Esophagus squamous epithelium (tissue), 4 donors: ENCODE results near the gene CLEC20A.

Experiments used
- POLR2A ChIP-seq, 4 donors: fragments of 450-650 bp; IDR thresholded peaks; one replicate each; pipeline ENCODE4 v1.6.1; 2017; ENCODE audit warnings: antibody characterized with exemption in 4 of 4, mild to moderate bottlenecking in 4 of 4, moderate library complexity in 3 of 4
- TF ChIP-seq, protein P1 (sequence below), 6 experiments: fragments of 450-650 bp in 4 of 6; fragments of 200-600 bp in 2 of 6; sonication (generic) in 2 of 6; IDR thresholded peaks; one replicate each; pipeline ENCODE4 v1.5.1; 2016 to 2019; ENCODE audit warnings: antibody characterized with exemption in 6 of 6, mild to moderate bottlenecking in 4 of 6, moderate library complexity in 4 of 6

DNA sequence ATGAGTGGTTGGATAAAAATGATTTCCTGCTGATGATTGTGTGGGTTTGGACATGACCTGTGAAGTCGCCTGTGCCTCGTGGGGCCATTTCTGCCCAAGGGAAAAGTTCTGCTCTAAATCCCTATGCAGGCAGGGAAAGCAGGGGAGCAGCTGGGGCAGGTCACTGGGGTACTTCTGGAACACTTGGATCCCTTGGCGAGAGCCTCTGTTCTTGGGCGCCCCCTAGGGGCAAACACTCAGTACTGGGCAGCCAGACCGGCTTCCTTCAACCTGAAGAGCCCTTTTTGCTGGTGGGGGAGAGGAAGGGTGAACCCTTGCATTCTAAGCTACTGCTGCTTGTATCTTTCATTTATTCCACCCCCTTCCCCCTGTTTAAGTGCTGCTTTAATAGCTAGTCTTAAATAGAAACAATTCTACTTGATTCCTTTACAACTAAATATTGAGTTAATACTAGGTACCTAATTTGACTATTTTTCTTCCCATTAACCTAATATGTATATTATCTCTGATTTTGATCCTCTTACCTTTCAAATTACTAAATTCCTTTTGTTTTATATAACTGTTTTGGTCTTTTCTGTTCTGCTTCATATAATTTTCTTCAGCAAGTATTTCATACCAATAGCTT is 5.1 kb upstream of the CLEC20A start:
- TF ChIP-seq, protein P1, sequence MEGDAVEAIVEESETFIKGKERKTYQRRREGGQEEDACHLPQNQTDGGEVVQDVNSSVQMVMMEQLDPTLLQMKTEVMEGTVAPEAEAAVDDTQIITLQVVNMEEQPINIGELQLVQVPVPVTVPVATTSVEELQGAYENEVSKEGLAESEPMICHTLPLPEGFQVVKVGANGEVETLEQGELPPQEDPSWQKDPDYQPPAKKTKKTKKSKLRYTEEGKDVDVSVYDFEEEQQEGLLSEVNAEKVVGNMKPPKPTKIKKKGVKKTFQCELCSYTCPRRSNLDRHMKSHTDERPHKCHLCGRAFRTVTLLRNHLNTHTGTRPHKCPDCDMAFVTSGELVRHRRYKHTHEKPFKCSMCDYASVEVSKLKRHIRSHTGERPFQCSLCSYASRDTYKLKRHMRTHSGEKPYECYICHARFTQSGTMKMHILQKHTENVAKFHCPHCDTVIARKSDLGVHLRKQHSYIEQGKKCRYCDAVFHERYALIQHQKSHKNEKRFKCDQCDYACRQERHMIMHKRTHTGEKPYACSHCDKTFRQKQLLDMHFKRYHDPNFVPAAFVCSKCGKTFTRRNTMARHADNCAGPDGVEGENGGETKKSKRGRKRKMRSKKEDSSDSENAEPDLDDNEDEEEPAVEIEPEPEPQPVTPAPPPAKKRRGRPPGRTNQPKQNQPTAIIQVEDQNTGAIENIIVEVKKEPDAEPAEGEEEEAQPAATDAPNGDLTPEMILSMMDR (IDR thresholded peaks at IDR 0.05), result peak; percentile 55 to 90 (median 72)
- TF ChIP-seq POLR2A (IDR thresholded peaks at IDR 0.05), result no peak
